Neural cell (in vitro differentiated cells): ENCODE measurements around the gene ATP5ME.

Experiments
- EZH2 ChIP-seq: fragments of 200-600, 300-800 bp; shearing (Covaris generic), sonication (generic); IDR thresholded peaks from 2 replicates; pipeline ENCODE4 v1.6.1; 2014; ENCODE audit warnings: antibody characterized with exemption, low read length, borderline replicate concordance, mild to moderate bottlenecking; ENCODE audit not compliant: insufficient read depth, poor library complexity, severe bottlenecking
- RAD21 ChIP-seq: fragments of 450-650 bp; conservative IDR thresholded peaks from 2 replicates; pipeline ENCODE4 v1.6.1; 2014; ENCODE audit warnings: antibody characterized with exemption, mild to moderate bottlenecking, moderate library complexity
- TF ChIP-seq, protein P1 (sequence below): fragments of 450-650 bp; IDR thresholded peaks from 2 replicates; pipeline ENCODE4 v1.5.1; 2014; ENCODE audit warnings: antibody characterized with exemption, mild to moderate bottlenecking, moderate library complexity; ENCODE audit not compliant: poor library complexity, severe bottlenecking
- TF ChIP-seq, protein P2 (sequence below): IDR thresholded peaks from 2 replicates; pipeline ENCODE4 v1.6.1; 2012; ENCODE audit warnings: borderline replicate concordance

DNA sequence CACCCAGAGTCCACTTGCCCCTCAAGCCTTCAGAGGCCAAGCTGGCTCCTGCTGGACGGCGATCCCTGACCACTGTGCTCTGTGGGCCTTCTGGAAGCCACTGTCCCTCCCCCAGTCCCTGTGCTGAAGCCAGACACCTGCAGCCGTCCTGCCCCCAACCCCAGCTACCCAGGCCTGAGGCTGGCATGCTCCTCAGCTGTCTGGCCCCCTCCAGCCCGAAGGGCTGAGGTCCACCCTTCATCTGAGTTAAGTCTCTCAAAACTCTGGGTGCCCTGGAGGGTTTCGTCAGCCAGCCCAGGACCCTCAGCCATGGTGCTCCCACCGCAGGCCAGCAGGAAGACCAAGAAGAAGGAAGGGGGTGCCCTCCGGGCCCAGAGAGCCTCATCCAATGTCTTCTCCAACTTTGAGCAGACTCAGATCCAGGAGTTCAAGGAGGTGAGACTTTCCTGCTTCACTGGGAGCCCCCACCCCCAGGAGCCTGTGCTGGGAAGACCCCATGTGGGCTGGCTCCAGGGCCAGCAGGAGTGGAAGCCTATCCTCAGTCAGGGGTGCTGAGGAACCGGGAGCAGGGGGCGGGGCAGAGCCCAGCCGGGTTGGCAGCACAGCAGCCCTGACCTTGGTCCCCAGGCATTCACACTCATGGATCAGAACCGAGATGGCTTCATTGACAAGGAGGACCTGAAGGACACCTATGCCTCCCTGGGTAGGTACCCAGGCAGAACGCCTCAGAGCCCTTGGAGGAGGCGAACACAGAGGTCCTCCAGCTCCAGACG lies 4.4 kb upstream of the ATP5ME start:
- TF ChIP-seq RAD21 = no peak
- TF ChIP-seq, protein P1, sequence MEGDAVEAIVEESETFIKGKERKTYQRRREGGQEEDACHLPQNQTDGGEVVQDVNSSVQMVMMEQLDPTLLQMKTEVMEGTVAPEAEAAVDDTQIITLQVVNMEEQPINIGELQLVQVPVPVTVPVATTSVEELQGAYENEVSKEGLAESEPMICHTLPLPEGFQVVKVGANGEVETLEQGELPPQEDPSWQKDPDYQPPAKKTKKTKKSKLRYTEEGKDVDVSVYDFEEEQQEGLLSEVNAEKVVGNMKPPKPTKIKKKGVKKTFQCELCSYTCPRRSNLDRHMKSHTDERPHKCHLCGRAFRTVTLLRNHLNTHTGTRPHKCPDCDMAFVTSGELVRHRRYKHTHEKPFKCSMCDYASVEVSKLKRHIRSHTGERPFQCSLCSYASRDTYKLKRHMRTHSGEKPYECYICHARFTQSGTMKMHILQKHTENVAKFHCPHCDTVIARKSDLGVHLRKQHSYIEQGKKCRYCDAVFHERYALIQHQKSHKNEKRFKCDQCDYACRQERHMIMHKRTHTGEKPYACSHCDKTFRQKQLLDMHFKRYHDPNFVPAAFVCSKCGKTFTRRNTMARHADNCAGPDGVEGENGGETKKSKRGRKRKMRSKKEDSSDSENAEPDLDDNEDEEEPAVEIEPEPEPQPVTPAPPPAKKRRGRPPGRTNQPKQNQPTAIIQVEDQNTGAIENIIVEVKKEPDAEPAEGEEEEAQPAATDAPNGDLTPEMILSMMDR = no peak
- TF ChIP-seq EZH2 = no peak
- TF ChIP-seq, protein P2, sequence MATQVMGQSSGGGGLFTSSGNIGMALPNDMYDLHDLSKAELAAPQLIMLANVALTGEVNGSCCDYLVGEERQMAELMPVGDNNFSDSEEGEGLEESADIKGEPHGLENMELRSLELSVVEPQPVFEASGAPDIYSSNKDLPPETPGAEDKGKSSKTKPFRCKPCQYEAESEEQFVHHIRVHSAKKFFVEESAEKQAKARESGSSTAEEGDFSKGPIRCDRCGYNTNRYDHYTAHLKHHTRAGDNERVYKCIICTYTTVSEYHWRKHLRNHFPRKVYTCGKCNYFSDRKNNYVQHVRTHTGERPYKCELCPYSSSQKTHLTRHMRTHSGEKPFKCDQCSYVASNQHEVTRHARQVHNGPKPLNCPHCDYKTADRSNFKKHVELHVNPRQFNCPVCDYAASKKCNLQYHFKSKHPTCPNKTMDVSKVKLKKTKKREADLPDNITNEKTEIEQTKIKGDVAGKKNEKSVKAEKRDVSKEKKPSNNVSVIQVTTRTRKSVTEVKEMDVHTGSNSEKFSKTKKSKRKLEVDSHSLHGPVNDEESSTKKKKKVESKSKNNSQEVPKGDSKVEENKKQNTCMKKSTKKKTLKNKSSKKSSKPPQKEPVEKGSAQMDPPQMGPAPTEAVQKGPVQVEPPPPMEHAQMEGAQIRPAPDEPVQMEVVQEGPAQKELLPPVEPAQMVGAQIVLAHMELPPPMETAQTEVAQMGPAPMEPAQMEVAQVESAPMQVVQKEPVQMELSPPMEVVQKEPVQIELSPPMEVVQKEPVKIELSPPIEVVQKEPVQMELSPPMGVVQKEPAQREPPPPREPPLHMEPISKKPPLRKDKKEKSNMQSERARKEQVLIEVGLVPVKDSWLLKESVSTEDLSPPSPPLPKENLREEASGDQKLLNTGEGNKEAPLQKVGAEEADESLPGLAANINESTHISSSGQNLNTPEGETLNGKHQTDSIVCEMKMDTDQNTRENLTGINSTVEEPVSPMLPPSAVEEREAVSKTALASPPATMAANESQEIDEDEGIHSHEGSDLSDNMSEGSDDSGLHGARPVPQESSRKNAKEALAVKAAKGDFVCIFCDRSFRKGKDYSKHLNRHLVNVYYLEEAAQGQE = no peak
